ENCODE results near the gene NCAPG2.
"Not testable (repeated sequence)": the region's sequence is repeated elsewhere in the genome, so short reads cannot be mapped to it uniquely, and the experiment has no call there.

The NCAPG2 gene

GRCh38 chr7:158705234-158705850, 738 bp upstream of the NCAPG2 start:
- Histone ChIP-seq H4K8ac (ENCODE audit: low read depth, low read length) (peak overlapping the region; percentile 94), H3K18ac (ENCODE audit: low read length) (peak overlapping the region; percentile 74), H3K4me2 (ENCODE audit: low read length) (peak overlapping the region; percentile 77), H2AFZ (ENCODE audit: insufficient read depth, low read length, poor library complexity) (peak overlapping the region; percentile 94), H2BK120ac (ENCODE audit: insufficient read depth, low read length, poor library complexity) (peak overlapping the region; percentile 77), H3K4ac (ENCODE audit: low read depth, low read length) (peak overlapping the region; percentile 44), H3K36me3 (ENCODE audit: control insufficient read depth in 1 of 2, insufficient read depth in 2 of 2, low read length in 2 of 2) (peaks cover 3 to 4% of the 10 kb centered on the region in 2 experiments), H3K4me3 (ENCODE audit: low read depth, low read length) (peak overlapping the region; percentile 82), H3K79me2 (ENCODE audit: control insufficient read depth, insufficient read depth, low read length, poor library complexity) (peaks cover 12% of the 10 kb centered on the region), H2AK5ac (ENCODE audit: low read length) (peak overlapping the region; percentile 56), H4K12ac (ENCODE audit: low read depth, low read length) (peak overlapping the region; percentile 89), H3K9ac (ENCODE audit: low read length) (peak overlapping the region; percentile 28), H4K91ac (ENCODE audit: low read depth, low read length) (peak overlapping the region; percentile 83), H3K9me3 (ENCODE audit: insufficient read depth, low read depth, low read length) (peaks cover 9% of the 10 kb centered on the region), H3K79me1 (ENCODE audit: low read length) (peaks cover 10% of the 10 kb centered on the region), H2BK12ac (ENCODE audit: low read length) (no peak overlapping the region), H3K4me1 (ENCODE audit: control insufficient read depth in 1 of 2, insufficient read depth in 2 of 2, low read length in 2 of 2) (peaks cover 5 to 10% of the 10 kb centered on the region in 2 experiments), H3K14ac (ENCODE audit: low read length) (peak overlapping the region; percentile 86), H3K27ac (ENCODE audit: low read depth, low read length) (peak overlapping the region; percentile 63), H2BK5ac (ENCODE audit: low read depth, low read length, poor library complexity) (peak overlapping the region; percentile 53), H3K27me3 (ENCODE audit: insufficient read depth, low read length) (no peaks in the 10 kb centered on the region), H3K23ac (ENCODE audit: low read length) (no peak overlapping the region)
- peak in 1 of 2 donors; percentile 59 for DNase-seq
- WGBS (ENCODE audit: extremely low coverage, insufficient coverage, insufficient read length) = no CpG with 5 or more reads among the region's 22 CpGs

GRCh38 chr7:158703679-158704523, 703 bp downstream of the NCAPG2 start:
- H3K4me1 ChIP-seq (ENCODE audit: control insufficient read depth in 1 of 2, insufficient read depth in 2 of 2, low read length in 2 of 2); H3K27me3 ChIP-seq (ENCODE audit: insufficient read depth, low read length); H2BK12ac ChIP-seq (ENCODE audit: low read length); H3K23ac ChIP-seq (ENCODE audit: low read length); H3K9me3 ChIP-seq (ENCODE audit: insufficient read depth, low read depth, low read length); H3K27ac ChIP-seq (ENCODE audit: low read depth, low read length); H3K79me1 ChIP-seq (ENCODE audit: low read length); DNase-seq: not testable (repeated sequence)
- H2BK5ac ChIP-seq (ENCODE audit: low read depth, low read length, poor library complexity) = peak overlapping the region; percentile 15
- H3K36me3 ChIP-seq (ENCODE audit: control insufficient read depth in 1 of 2, insufficient read depth in 2 of 2, low read length in 2 of 2) = peaks cover 6 to 10% of the 10 kb centered on the region in 2 experiments
- H2BK120ac ChIP-seq (ENCODE audit: insufficient read depth, low read length, poor library complexity) = peak overlapping the region; percentile 33
- WGBS (ENCODE audit: extremely low coverage, insufficient coverage, insufficient read length) = no CpG with 5 or more reads among the region's 23 CpGs
- H4K8ac ChIP-seq (ENCODE audit: low read depth, low read length) = peak overlapping the region; percentile 86
- H3K4ac ChIP-seq (ENCODE audit: low read depth, low read length) = peak overlapping the region; percentile 85
- H3K4me3 ChIP-seq (ENCODE audit: low read depth, low read length) = peak overlapping the region; percentile 98
- peak overlapping the region; percentile 2 for H2AK5ac ChIP-seq (ENCODE audit: low read length)
- H3K9ac ChIP-seq (ENCODE audit: low read length) = peak overlapping the region; percentile 95
- H3K79me2 ChIP-seq (ENCODE audit: control insufficient read depth, insufficient read depth, low read length, poor library complexity) = peaks cover 12% of the 10 kb centered on the region
- H2AFZ ChIP-seq (ENCODE audit: insufficient read depth, low read length, poor library complexity) = peak overlapping the region; percentile 68
- peak overlapping the region; percentile 83 for H3K14ac ChIP-seq (ENCODE audit: low read length)
- H4K12ac ChIP-seq (ENCODE audit: low read depth, low read length) = peak overlapping the region; percentile 29
- H3K18ac ChIP-seq (ENCODE audit: low read length) = peak overlapping the region; percentile 43
- peak overlapping the region; percentile 82 for H3K4me2 ChIP-seq (ENCODE audit: low read length)
- peak overlapping the region; percentile 62 for H4K91ac ChIP-seq (ENCODE audit: low read depth, low read length)

- peaks cover 12% of the 10 kb centered on the region for H3K79me2 ChIP-seq (ENCODE audit: control insufficient read depth, insufficient read depth, low read length, poor library complexity)
- no peak overlapping the region for H4K91ac ChIP-seq (ENCODE audit: low read depth, low read length)
- no peaks in the 10 kb centered on the region for H3K27me3 ChIP-seq (ENCODE audit: insufficient read depth, low read length)
- H3K9me3 ChIP-seq (ENCODE audit: insufficient read depth, low read depth, low read length) = peaks cover 7% of the 10 kb centered on the region
- H3K14ac ChIP-seq (ENCODE audit: low read length) = no peak overlapping the region
- H4K8ac ChIP-seq (ENCODE audit: low read depth, low read length) = no peak overlapping the region
- H4K12ac ChIP-seq (ENCODE audit: low read depth, low read length) = no peak overlapping the region
- no peak overlapping the region for H2BK12ac ChIP-seq (ENCODE audit: low read length)
- H2AK5ac ChIP-seq (ENCODE audit: low read length) = no peak overlapping the region
- H3K36me3 ChIP-seq (ENCODE audit: control insufficient read depth in 1 of 2, insufficient read depth in 2 of 2, low read length in 2 of 2) = peaks cover 8 to 12% of the 10 kb centered on the region in 2 experiments
- no peak overlapping the region for H3K23ac ChIP-seq (ENCODE audit: low read length)
- no peak overlapping the region for H3K18ac ChIP-seq (ENCODE audit: low read length)
- DNase-seq = no peak
- no peak overlapping the region for H2AFZ ChIP-seq (ENCODE audit: insufficient read depth, low read length, poor library complexity)
- peaks cover 10% of the 10 kb centered on the region for H3K79me1 ChIP-seq (ENCODE audit: low read length)
- no peak overlapping the region for H2BK120ac ChIP-seq (ENCODE audit: insufficient read depth, low read length, poor library complexity)
- H3K4me3 ChIP-seq (ENCODE audit: low read depth, low read length) = no peak overlapping the region
- no peak overlapping the region for H2BK5ac ChIP-seq (ENCODE audit: low read depth, low read length, poor library complexity)
- H3K9ac ChIP-seq (ENCODE audit: low read length) = no peak overlapping the region
- H3K27ac ChIP-seq (ENCODE audit: low read depth, low read length) = no peak overlapping the region
- WGBS (ENCODE audit: extremely low coverage, insufficient coverage, insufficient read length) = no CpG with 5 or more reads among the region's 3 CpGs
- H3K4ac ChIP-seq (ENCODE audit: low read depth, low read length) = no peak overlapping the region
- H3K4me2 ChIP-seq (ENCODE audit: low read length) = no peak overlapping the region
- peaks cover 5 to 10% of the 10 kb centered on the region in 2 experiments for H3K4me1 ChIP-seq (ENCODE audit: control insufficient read depth in 1 of 2, insufficient read depth in 2 of 2, low read length in 2 of 2)
Measured at GRCh38 chr7:158702944-158703343, 1.7 kb downstream of the NCAPG2 start.

- Histone ChIP-seq H3K23ac (ENCODE audit: low read length) (no peak overlapping the region), H3K79me2 (ENCODE audit: control insufficient read depth, insufficient read depth, low read length, poor library complexity) (peaks cover 12% of the 10 kb centered on the region), H4K12ac (ENCODE audit: low read depth, low read length) (no peak overlapping the region), H3K79me1 (ENCODE audit: low read length) (peaks cover 10% of the 10 kb centered on the region), H3K4ac (ENCODE audit: low read depth, low read length) (peak overlapping the region; percentile 6), H2AK5ac (ENCODE audit: low read length) (no peak overlapping the region), H3K9me3 (ENCODE audit: insufficient read depth, low read depth, low read length) (peaks cover 3% of the 10 kb centered on the region), H2BK5ac (ENCODE audit: low read depth, low read length, poor library complexity) (no peak overlapping the region), H4K8ac (ENCODE audit: low read depth, low read length) (no peak overlapping the region), H2BK120ac (ENCODE audit: insufficient read depth, low read length, poor library complexity) (no peak overlapping the region), H3K4me1 (ENCODE audit: control insufficient read depth in 1 of 2, insufficient read depth in 2 of 2, low read length in 2 of 2) (peaks cover 5 to 10% of the 10 kb centered on the region in 2 experiments), H2BK12ac (ENCODE audit: low read length) (no peak overlapping the region), H3K14ac (ENCODE audit: low read length) (no peak overlapping the region), H3K4me3 (ENCODE audit: low read depth, low read length) (no peak overlapping the region), H2AFZ (ENCODE audit: insufficient read depth, low read length, poor library complexity) (no peak overlapping the region), H4K91ac (ENCODE audit: low read depth, low read length) (no peak overlapping the region), H3K18ac (ENCODE audit: low read length) (no peak overlapping the region), H3K27ac (ENCODE audit: low read depth, low read length) (no peak overlapping the region), H3K4me2 (ENCODE audit: low read length) (no peak overlapping the region), H3K36me3 (ENCODE audit: control insufficient read depth in 1 of 2, insufficient read depth in 2 of 2, low read length in 2 of 2) (peaks cover 8 to 12% of the 10 kb centered on the region in 2 experiments), H3K9ac (ENCODE audit: low read length) (no peak overlapping the region), H3K27me3 (ENCODE audit: insufficient read depth, low read length) (no peaks in the 10 kb centered on the region)
- no peak for DNase-seq
- no CpG with 5 or more reads among the region's 4 CpGs for whole genome bisulfite sequencing (ENCODE audit: extremely low coverage, insufficient coverage, insufficient read length)
Measured at GRCh38 chr7:158702196-158702595, 2.4 kb downstream of the NCAPG2 start.

Data from trophoblast cell (in vitro differentiated cells and primary cell).